ENCODE measurements around the gene KIF26B. TPM values are rescaled to one million over a fixed set of nuclear protein-coding genes. Genes with fewer than 3 reads are reported as not detected.

The KIF26B gene
- total and polyA plus RNA-seq, 10 of the 15 experiments (the other 5 are each of a cell fraction or from before 2014, with no cell fraction given), result 0.35 to 11.6 (median 2.2) TPM

GRCh38 chr1:245614476-245614875 lies 459.7 kb downstream of the KIF26B start:
- FAIRE-seq, result no peak
- DNase-seq (ENCODE audit: low read depth, low spot score), result no peak
- Histone ChIP-seq H3K27ac (ENCODE audit: control insufficient read depth, insufficient read depth) (no peak overlapping the region), H3K27me3 (replicated peaks in 1 of 2; ENCODE audit: control insufficient read depth in 2 of 2, insufficient read depth in 2 of 2, low read length in 1 of 2) (no peaks in the 10 kb centered on the region; a peak in 2 of 4 replicates), H4K20me1 (ENCODE audit: control insufficient read depth, insufficient read depth) (no peaks in the 10 kb centered on the region), H3K4me1 (ENCODE audit: control insufficient read depth, insufficient read depth, low read length) (no peaks in the 10 kb centered on the region), H3K36me3 (ENCODE audit: control insufficient read depth in 2 of 2, insufficient read depth in 2 of 2, low read length in 1 of 2) (no peaks in the 10 kb centered on the region), H2AFZ (ENCODE audit: control insufficient read depth, low read depth, low read length) (no peak overlapping the region), H3K79me2 (ENCODE audit: control insufficient read depth, insufficient read depth, low read length) (no peaks in the 10 kb centered on the region), H3K9ac (ENCODE audit: control insufficient read depth, insufficient read depth, low read length) (no peak overlapping the region), H3K9me3 (replicated peaks; ENCODE audit: control insufficient read depth, insufficient read depth, low read length) (no peaks in the 10 kb centered on the region), H3K4me3 (no peak overlapping the region), H3K4me2 (ENCODE audit: control insufficient read depth, insufficient read depth) (no peak overlapping the region)
- ChIA-PET CTCF (no interaction called here), SMC1A (ENCODE audit: uncharacterized antibody, unreplicated experiment) (no interaction called here), RAD21 (ENCODE audit: unreplicated experiment) (no interaction called here), POLR2A (no interaction called here)
- in situ Hi-C loops (cut with MboI), result no loop called here
- no peak for ATAC-seq
- WGBS (ENCODE audit: insufficient coverage, insufficient replicate concordance, low lambda C conversion rate, missing lambda C conversion rate), result 72% methylated on average over 13 of the region's 13 CpGs
- no TSS peak for BruUV-seq (replicated peaks)
- intact Hi-C loops (cut with micrococcal nuclease; ENCODE audit: unreplicated experiment), result no loop called here
- TF ChIP-seq SUPT20H (IDR thresholded peaks at IDR 0.05; ENCODE audit: borderline replicate concordance, control insufficient read depth, low read depth, low read length), result no peak

- no peak overlapping the region for H3K9ac ChIP-seq (ENCODE audit: control insufficient read depth, insufficient read depth, low read length)
- in situ Hi-C loops (cut with MboI), result no loop called here
- 38% methylated on average over 4 of the region's 4 CpGs for WGBS (ENCODE audit: insufficient coverage, insufficient replicate concordance, low lambda C conversion rate, missing lambda C conversion rate)
- TF ChIP-seq CHD2 (IDR thresholded peaks at IDR 0.05; ENCODE audit: borderline replicate concordance, low read depth, low read length) (no peak), ZNF207 (IDR thresholded peaks at IDR 0.05; ENCODE audit: borderline replicate concordance) (no peak), RELB (IDR thresholded peaks at IDR 0.05; ENCODE audit: low read depth) (no peak), BCL3 (IDR thresholded peaks at IDR 0.05; ENCODE audit: borderline replicate concordance, insufficient read depth, low read depth, low read length, poor library complexity, severe bottlenecking) (no peak), E2F8 (IDR thresholded peaks at IDR 0.05; ENCODE audit: low read depth, partially characterized antibody) (no peak), SUZ12 (IDR thresholded peaks at IDR 0.05; ENCODE audit: unreplicated experiment) (no peak), MYC (IDR thresholded peaks at IDR 0.05; ENCODE audit: insufficient read depth, insufficient read length, insufficient replicate concordance, low read length, severe bottlenecking) (no peak), SREBF1 (IDR thresholded peaks at IDR 0.05; ENCODE audit: low read length) (no peak), SPI1 (IDR thresholded peaks at IDR 0.05; ENCODE audit: borderline replicate concordance, insufficient read depth, low read depth, low read length) (no peak), RELA (IDR thresholded peaks at IDR 0.05; ENCODE audit: borderline replicate concordance, partially characterized antibody) (no peak)
Measured at GRCh38 chr1:245615001-245615400, 460.2 kb downstream of the KIF26B start.

More at GRCh38 chr1:245615001-245615400, 460.2 kb downstream of the KIF26B start:
- RAD21 ChIA-PET (ENCODE audit: unreplicated experiment), result no interaction called here
- no TSS peak for BruUV-seq (replicated peaks)
- H3K36me3 ChIP-seq (ENCODE audit: control insufficient read depth in 2 of 2, insufficient read depth in 2 of 2, low read length in 1 of 2), result no peaks in the 10 kb centered on the region
- POLR2A ChIA-PET, result interaction anchor here (0.6 kb wide), 1 partner anchor 97 kb away, joined by 3 read pairs; no protein-coding TSS in a partner anchor
- H3K4me3 ChIP-seq, result no peak overlapping the region
- H4K20me1 ChIP-seq (ENCODE audit: control insufficient read depth, insufficient read depth), result no peaks in the 10 kb centered on the region
- H3K27me3 ChIP-seq (replicated peaks in 1 of 2; ENCODE audit: control insufficient read depth in 2 of 2, insufficient read depth in 2 of 2, low read length in 1 of 2), result no peaks in the 10 kb centered on the region; a peak in 1 of 4 replicates
- H3K79me2 ChIP-seq (ENCODE audit: control insufficient read depth, insufficient read depth, low read length), result no peaks in the 10 kb centered on the region
- no peak overlapping the region for H3K4me2 ChIP-seq (ENCODE audit: control insufficient read depth, insufficient read depth)
- no peaks in the 10 kb centered on the region for H3K9me3 ChIP-seq (replicated peaks; ENCODE audit: control insufficient read depth, insufficient read depth, low read length)
- ATAC-seq (no peak), FAIRE-seq (no peak), DNase-seq (ENCODE audit: low read depth, low spot score) (no peak)
- intact Hi-C loops (cut with micrococcal nuclease; ENCODE audit: unreplicated experiment), result no loop called here
- CTCF ChIA-PET, result no interaction called here
- no peaks in the 10 kb centered on the region for H3K4me1 ChIP-seq (ENCODE audit: control insufficient read depth, insufficient read depth, low read length)
- H3K27ac ChIP-seq (ENCODE audit: control insufficient read depth, insufficient read depth), result no peak overlapping the region
- H2AFZ ChIP-seq (ENCODE audit: control insufficient read depth, low read depth, low read length), result no peak overlapping the region
- SMC1A ChIA-PET (ENCODE audit: uncharacterized antibody, unreplicated experiment), result no interaction called here
